Smooth muscle cell of the brain vasculature (primary cell): ENCODE measurements around the gene SLC25A11.

ENCODE experiments used
- DNase-seq: peaks from one replicate; pipeline ENCODE4 v3.0.0-alpha.2; 2012; ENCODE audit warnings: low read depth, low spot score

SLC25A11 gene

DNA sequence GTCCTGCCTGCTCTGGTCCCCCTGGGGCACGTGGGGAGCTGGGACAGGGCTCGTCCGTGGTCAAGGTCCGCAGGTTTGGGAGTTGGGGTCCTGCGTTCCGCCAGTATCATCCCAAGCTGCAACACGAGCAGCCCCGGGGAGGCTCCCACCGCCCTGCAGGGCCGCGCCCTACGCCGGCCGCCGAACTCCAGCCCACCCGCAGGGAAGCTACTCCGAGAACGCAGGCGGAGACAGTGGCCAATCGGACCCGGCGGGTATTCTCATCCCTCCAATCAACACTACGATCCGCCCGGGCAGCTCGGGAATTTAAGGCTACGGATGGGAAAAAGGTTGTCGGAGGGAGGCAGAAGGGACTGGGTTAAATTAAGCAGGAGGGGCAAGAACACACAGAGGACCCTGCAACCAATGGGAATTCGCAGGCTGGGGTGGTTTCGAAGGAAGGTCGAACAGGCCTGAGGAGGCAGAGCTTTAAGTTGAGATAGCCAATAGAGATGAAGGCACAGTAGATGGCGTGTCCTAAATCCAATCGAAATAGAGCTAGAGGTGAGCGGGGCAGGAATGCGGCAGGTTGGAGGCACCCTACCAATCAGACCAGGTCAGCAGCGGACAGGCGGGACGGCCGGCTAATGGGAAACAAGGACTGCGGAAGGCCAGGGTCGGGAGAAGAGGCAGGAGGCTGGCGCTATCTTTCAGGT lies 27.1 kb upstream of the SLC25A11 start:
- peak; percentile 99 for DNase-seq

DNA sequence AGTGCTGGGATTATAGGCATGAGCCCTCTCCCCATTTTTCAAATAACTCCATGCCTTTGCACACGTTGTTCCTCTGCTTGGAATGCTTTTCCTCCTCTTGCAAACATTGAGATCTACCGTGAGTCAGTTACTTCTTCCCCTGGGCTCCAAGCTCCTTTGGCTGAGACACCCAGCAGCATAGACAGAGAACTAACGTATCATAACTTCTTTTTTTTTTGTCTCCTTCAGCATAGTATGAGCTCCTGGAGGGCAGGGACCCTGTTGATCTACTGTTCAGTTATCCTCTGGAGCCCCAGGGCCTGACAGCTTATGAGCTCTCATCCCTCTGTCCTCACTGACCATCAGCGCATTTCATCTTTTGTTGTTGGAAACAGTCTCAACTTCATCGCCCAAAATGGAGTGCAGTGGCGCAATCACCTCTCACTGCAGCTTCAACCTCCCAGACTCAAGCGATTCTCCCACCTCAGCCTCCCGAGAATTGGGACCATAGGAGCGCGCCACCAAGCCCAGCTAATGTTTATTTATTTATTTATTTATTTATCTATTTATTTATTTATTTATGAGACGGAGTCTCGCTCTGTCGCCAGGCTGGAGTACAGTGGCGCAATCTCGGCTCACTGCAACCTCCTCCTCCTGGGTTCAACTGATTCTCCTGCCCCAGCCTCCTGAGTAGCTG lies 25.6 kb upstream of the SLC25A11 start:
- no peak for DNase-seq

DNA sequence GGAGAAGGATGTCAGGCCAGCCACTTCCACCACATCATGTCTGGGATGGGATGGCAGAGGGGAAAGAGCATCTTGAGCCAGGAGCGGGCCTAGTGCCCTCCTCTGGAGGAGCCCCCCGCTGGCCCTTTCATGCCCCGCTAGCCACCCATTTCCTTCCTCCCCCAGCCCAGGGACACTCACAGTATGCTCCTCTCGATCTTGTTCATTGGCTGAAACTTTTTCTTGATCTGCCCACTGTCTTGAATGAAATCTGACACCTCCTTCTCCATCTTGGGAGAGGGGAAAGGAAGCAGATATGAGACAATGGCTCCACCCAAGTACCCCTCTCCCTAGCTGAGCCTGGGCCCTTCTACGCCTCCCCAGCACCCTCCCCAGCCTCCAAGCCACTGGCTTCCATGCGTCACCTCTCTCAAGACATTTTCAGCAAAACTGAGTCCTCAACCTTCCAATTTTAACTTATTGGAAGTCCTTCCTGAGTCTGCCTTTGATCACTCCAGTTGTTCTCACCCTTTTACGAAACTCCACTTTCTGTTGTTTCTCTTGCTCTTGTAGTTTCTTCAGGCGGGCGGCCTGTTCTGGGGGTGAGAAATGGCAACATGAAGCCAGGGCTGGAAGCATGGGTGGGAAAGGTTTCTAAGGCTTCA lies 20.6 kb upstream of the SLC25A11 start:
- no peak for DNase-seq

DNA sequence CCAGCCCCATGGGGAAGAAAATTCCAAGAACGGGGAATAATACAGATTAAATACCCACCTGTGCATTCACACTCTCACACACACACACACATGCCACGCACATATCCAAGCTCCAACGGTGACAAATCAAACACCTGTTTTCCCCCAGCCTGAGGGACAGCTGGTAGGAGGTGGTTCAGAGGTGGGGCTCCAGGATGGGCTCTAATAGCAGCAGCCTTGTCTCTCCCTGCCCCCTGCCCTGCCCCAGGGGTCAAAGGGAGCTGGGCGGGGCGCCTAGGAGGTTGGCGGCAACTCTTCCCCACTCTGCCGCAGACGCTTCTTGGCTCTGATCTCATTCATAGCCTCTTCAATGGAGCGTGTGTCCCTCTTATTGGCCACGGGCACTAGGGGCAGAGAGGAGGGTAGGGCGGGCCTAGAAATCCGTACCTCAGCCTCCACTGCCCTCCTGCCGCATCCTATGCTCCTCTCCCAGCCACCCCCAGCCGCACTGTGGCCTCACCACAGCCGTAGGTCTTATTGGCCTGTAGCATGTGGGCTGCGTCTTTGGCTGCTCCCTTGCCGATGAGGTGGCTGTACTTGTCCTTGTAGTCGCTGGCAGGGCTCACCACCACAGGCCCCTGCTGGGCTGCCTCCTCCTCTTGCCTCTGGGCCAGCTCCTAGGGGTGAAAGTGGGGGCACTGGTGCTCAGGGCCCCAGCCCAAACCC lies 19.6 kb upstream of the SLC25A11 start:
- DNase-seq, result no peak

- no peak for DNase-seq
These were observed 18.3 kb upstream of the SLC25A11 start for GRCh38 chr17:4958102-4958501.

DNA sequence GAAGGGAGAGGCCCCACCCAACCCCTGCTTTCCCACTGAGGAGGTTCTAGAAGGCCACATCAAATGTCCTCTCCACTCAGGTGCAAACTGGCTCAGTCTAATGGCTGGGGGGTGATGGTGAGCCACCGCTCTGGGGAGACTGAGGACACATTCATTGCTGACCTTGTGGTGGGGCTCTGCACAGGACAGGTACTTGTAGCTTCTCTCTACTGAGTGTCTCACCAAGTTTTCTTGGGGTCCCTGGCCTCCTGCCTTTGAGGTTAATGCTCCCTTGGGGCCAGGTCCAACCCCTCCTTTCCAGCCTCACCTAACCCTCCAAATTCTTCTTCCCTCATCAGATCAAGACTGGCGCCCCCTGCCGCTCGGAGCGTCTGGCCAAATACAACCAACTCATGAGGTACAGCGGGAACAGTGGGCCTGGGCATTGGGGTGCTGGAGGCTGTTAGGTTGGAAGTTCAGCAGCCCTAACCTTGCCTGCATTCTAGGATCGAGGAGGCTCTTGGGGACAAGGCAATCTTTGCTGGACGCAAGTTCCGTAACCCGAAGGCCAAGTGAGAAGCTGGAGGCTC lies 16.7 kb upstream of the SLC25A11 start:
- no peak for DNase-seq

DNA sequence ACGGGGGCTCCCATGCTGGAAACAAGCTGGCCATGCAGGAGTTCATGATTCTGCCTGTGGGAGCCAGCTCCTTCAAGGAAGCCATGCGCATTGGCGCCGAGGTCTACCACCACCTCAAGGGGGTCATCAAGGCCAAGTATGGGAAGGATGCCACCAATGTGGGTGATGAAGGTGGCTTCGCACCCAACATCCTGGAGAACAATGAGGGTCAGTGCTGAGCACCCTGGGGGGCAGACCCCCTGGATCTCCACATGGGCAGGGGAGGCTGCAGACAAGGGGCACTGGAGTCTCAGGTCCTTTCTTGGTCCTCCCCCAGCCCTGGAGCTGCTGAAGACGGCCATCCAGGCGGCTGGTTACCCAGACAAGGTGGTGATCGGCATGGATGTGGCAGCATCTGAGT lies 15.2 kb upstream of the SLC25A11 start:
- DNase-seq, result no peak

GRCh38 chr17:4953451-4953961 lies 13.7 kb upstream of the SLC25A11 start:
- DNase-seq, result no peak

DNA sequence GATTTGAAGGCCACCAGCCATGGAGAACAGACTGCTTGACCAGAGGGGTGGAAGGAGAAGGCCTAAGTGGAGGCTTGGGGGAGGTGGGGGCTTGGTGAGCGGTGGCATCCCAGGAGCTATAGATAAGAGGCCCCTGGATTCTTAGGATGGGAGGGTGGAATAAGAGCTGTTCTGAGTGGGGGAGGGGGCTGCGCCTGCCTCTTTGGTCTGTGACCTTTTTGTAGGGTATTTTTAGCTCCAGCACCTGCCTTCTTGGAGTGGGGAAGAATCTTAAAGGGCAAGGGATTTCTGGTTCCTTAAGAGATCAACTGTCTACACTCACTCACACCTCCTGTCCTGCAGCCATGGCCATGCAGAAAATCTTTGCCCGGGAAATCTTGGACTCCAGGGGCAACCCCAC lies 11.6 kb upstream of the SLC25A11 start:
- no peak for DNase-seq

DNA sequence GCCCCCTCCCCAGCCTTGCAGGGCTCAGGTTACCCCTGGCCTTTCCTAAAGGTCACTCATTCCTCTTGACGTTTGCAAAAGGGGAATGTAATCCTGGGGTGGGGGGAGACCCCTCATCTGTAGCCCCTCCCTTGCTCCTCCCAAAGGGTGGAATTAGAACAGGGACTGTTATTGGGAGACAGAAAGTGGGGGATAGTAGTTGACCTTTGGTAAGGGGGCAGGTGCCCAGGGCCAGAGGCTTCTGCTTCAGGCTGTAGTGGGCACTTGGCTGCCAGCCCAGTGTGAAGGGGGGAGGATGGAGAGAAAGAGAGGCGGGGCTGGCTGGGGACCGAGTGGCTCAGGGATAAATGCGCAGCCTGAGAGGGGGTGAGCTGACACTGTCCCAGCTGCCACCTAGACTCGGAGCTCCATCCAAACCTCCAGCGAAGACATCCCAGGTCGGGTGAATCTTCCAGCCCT lies 10.9 kb upstream of the SLC25A11 start, which contains the start of gene ENO3:
Gene ENO3 (plus strand): TSS at position 374 of the 459 bp plus-strand sequence. CDS start 711 bp downstream, outside the sequence.
- DNase-seq, result no peak

DNA sequence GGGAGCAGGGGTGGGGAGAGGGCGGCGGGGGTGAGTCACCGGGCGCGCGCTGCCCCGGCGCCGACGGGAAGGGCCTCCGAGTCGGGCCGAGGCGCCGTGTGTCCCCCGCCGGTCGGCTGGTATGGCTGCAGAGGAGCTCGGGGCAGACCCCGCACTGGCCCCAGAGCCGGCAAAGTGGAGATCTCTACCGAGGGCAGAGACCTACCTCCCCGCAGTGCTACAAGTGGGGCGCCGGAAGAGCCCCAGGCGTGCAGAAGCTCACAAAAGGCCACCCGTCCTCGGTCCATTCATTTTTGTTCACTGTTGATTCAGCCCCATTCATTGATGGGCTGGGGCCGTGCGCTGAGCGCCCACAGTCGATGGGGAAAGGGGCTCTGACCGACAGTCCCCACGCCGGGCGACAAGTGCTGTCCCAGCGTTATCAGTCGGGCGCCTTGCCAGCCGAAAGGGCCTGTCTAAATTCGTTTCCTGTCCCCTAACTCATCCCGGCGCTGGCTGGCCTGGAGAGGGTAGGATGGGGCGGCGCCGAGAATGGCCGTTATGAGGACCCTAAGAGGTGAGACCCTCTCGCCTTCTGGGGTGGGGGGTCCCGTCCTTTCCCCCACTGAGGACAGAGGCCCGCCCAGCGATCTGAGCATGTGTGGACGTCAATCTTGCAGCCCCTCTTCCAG lies 10.4 kb upstream of the SLC25A11 start:
- no peak for DNase-seq

DNA sequence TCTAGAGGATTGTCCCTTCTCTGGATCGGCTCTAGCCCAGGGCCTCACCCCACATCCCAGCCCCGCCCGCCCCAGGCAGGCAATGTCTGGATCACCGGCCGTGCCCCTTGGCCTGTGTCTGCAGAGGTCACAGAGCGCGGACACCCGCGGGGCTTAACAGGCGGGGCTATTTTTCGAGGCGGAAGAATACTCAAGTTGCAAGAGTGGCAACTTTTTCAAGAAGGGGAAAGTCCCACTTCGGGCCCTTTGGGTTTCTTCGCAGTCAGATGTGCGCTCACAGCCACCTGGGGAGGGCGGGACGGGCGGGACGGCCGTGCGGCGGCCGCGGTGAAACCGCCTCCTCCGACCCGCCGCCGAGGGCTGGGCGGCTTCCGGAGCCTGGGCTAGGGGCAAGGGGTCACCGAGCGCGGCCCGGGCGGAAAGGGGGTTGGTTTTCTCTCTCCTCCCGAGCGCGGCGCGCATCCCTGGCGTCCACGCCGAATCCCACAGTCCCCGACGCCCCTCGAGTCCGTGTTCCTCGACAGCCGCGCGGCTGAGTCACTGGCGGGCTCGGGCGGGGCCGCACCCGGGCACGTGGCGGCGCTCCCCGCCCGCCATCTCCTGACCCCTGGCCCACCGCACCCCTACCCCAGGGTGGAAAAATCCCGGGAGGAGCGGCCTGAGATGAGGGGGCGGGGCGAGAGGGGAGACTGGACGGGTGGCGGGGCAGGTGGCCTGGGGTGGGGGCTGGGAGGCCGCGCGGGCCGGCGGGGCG lies 9.7 kb upstream of the SLC25A11 start:
- no peak for DNase-seq

GRCh38 chr17:4948931-4949320 lies 9.1 kb upstream of the SLC25A11 start:
- peak; percentile 73 for DNase-seq

DNA sequence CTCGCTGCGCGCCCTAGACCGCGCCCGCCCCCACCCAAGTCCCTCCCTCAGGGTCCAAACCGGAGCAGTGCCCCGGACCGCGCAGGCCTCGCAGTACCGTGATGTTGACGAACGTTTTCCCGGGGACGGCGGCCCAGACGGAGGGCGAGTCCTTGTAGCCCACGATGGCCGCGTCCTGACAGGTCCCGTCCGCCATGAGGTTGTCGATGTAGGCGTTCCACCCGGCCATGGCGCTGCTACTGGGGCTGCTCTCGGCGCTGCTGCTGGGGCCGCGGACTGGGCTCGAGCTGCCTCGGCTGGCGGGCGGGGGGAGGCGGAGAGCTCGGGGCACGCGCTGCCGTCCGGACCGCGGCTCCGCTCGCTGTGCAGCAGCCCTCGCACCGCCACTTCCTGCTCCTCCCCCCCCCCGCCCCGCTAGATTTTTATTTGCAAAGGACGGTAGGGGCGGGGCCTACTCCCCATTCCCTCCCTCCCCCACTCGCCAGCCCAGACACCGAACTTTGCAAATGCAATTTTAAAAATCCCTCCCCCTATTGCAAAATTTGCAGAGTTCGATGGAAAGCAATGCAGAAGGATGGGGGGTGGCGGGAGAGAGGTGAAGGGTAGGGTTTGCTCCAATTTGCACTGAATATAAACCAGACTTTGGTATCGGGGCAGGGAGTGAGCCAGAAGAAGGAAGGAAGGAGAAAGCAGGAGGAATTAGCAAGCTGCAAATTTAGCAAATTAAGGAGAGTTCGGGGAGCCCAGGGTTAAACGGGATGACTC lies 8.5 kb upstream of the SLC25A11 start, which contains the start of gene PFN1:
Gene PFN1 (minus strand): TSS at position 365 of the 765 bp plus-strand sequence. CDS start 136 bp downstream, at position 229.
- peak; percentile 84 for DNase-seq

DNA sequence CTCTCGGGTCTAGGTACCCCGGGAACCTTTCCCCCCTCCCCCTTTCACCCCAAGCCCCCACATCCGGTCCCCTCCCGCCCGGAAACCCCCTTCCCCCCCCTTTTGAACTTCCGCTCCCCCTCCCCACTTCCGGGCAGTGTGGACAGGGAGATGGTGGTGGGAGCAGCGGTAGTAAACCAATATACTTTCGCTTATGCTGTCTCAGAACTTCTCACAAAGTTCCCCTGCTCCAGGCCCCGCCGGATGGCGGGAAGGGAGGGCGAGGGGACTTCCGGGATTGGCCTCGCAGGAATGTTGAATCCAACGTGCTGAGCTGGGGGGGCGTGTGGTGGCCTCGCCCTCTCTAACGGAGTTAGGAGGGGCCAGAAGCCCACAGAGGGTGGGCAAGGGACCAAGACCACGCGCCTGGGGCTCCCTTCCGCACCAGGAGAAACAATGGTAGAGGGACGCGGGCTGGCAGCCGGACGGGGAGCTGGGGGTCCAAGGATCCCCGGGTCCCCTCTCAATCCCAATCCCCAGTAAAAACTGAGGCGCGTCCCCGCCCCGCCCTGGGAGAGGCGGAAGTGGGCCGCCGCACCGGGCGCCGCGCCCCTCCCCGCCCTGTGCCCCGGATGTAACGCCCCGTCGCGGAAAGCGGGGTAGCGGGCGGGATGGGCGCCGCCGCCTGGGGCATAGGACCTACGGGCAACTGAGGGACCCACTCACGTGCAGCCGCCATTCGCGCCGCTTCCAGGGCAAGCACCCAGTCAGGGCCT lies 7.7 kb upstream of the SLC25A11 start:
- DNase-seq, result no peak

- no peak for DNase-seq
These were observed 7.2 kb upstream of the SLC25A11 start for GRCh38 chr17:4947010-4947410.

DNA sequence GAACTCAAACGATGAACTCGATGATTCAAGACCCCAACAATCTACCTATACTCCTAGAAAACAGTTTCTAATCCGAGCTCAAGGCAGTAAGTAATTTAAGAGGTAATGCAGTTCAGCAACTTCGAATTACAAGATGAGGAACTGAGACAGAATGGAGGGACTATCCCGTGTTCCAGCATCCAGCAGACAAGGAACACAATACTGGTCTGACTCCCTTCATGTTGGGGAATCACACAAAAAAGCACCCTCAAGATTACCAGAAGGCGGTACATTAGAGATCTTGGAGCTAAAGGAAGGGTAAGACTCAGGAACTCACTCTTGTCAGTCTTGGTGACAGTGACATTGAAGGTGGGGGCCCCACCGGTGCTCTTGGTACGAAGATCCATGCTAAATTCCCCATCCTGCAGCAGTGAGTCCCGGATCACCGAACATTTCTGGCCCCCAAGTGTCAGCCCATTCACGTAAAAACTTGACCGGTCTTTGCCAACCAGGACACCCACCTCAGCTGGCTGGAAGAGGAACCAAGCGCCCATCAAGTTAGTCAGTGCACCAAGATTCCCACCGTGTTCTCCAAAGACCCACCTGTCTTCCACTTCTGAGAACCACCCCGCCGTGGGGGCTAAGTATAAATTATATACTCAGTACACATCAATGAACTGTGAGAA lies 6.6 kb upstream of the SLC25A11 start:
- no peak for DNase-seq

- no peak for DNase-seq
These were observed 6.1 kb upstream of the SLC25A11 start for GRCh38 chr17:4945944-4946280.
